ENCODE results near the gene SHISA6. TPM values are rescaled to one million over a fixed set of nuclear protein-coding genes. Genes with fewer than 3 reads are reported as not detected.

SHISA6 gene
- total RNA-seq, 4 donors from 2014 or later, result 0.14 to 4.2 (median 0.32) TPM; not detected in 1

DNA sequence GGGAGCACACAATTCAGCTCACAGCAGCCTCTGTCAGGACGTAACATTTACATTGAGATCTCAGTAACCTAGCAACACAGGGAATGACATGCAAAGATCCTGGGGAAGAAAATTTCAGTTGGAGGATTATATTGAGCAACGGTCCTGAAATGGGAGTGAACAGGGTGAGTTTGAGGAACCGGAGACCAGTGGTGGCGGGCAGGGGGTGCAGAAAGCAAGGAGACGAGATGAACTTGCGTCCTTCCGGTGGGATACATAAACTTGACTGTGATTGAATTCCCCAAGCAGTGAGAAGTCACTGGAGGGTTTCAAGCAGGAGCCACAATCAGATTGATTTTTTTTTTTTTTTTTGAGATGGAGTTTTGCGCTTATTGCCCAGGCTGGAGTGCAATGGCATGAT is 51.5 kb downstream of the SHISA6 start:
- 87 to 92% methylated on average over 7 to 8 of the region's 8 CpGs for WGBS, 2 donors (ENCODE audit: low coverage in 1 of 2)
- Histone ChIP-seq H3K36me3 (no peaks in the 10 kb centered on the region), H3K9me3 (no peaks in the 10 kb centered on the region), H3K27ac (no peak overlapping the region), H3K4me3 (no peak overlapping the region), H3K27me3 (no peaks in the 10 kb centered on the region), H3K4me1 (no peaks in the 10 kb centered on the region)
- no peak for TF ChIP-seq POLR2AphosphoS5 (IDR thresholded peaks at IDR 0.05)
- no peak for TF ChIP-seq POLR2A (IDR thresholded peaks at IDR 0.05)
- no peak for TF ChIP-seq EP300 (IDR thresholded peaks at IDR 0.05; ENCODE audit: low read depth)
- TF ChIP-seq, protein P1, sequence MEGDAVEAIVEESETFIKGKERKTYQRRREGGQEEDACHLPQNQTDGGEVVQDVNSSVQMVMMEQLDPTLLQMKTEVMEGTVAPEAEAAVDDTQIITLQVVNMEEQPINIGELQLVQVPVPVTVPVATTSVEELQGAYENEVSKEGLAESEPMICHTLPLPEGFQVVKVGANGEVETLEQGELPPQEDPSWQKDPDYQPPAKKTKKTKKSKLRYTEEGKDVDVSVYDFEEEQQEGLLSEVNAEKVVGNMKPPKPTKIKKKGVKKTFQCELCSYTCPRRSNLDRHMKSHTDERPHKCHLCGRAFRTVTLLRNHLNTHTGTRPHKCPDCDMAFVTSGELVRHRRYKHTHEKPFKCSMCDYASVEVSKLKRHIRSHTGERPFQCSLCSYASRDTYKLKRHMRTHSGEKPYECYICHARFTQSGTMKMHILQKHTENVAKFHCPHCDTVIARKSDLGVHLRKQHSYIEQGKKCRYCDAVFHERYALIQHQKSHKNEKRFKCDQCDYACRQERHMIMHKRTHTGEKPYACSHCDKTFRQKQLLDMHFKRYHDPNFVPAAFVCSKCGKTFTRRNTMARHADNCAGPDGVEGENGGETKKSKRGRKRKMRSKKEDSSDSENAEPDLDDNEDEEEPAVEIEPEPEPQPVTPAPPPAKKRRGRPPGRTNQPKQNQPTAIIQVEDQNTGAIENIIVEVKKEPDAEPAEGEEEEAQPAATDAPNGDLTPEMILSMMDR (IDR thresholded peaks at IDR 0.05), result no peak
- no peak for DNase-seq
- intact Hi-C loops (cut with DNase I; ENCODE audit: low total_unique reads) (no loop called here), in situ Hi-C loops (cut with MboI; ENCODE audit: low pct_ligation_motif_present in 1 of 4, low pct_unique_long_range_greater_than_20kb in 1 of 4, low sequenced_read_pairs in 3 of 4) (loop anchor here in 1 of 4 donors (10.0 kb wide), 1 partner anchor 418 kb away; no protein-coding TSS in a partner anchor)

DNA sequence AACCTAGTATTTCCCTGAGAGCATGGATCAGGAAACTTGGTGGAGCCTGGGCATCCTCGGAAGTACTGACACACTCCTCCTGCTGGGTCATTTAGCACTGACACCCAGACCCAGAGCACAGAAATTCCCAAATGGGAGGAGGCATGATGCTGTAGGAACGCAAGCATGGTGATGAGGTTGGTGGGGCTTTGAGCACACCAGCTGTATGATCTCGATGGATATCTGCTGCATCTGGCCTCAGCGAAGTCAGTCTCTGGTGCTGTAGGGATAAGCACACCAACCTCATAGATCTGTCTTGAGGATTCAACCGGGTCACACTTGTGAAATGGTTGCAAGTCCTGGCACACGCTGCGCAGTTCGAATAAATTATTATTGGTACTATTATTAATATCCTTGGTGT is 52.5 kb downstream of the SHISA6 start:
- no peaks in the 10 kb centered on the region for H3K27me3 ChIP-seq
- H3K36me3 ChIP-seq, result no peaks in the 10 kb centered on the region
- no peak overlapping the region for H3K4me3 ChIP-seq
- intact Hi-C loops (cut with DNase I; ENCODE audit: low total_unique reads), result no loop called here
- WGBS, 2 donors (ENCODE audit: low coverage in 1 of 2), result 79 to 87% methylated on average over 7 to 8 of the region's 8 CpGs
- TF ChIP-seq, protein P1 (IDR thresholded peaks at IDR 0.05), result no peak
- no peak for TF ChIP-seq EP300 (IDR thresholded peaks at IDR 0.05; ENCODE audit: low read depth)
- no peak for TF ChIP-seq POLR2AphosphoS5 (IDR thresholded peaks at IDR 0.05)
- TF ChIP-seq POLR2A (IDR thresholded peaks at IDR 0.05), result no peak
- no peaks in the 10 kb centered on the region for H3K4me1 ChIP-seq
- DNase-seq, result no peak
- no peaks in the 10 kb centered on the region for H3K9me3 ChIP-seq
- in situ Hi-C loops (cut with MboI; ENCODE audit: low pct_ligation_motif_present in 1 of 4, low pct_unique_long_range_greater_than_20kb in 1 of 4, low sequenced_read_pairs in 3 of 4), result loop anchor here in 1 of 4 donors (10.0 kb wide), 1 partner anchor 419 kb away; no protein-coding TSS in a partner anchor
- no peak overlapping the region for H3K27ac ChIP-seq

DNA sequence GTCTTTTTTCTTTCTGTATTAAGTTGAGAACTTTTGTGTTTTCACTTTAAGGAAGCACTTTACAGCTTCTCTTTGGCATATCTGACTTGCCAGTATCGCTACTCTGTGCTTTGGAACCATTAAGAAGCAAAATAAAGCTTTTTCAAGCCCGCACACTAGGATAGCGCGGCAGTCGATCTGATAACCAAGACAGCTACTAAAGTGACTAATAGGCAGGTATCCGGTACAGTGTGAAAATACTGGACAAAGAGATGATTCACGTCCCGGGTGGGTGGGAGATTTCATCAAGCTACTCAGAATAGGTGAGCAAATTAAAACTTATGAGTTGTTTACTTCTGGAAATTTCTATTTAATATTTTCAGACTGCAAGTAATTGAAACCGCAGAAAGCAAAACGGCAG is 53.8 kb downstream of the SHISA6 start:
- no peak overlapping the region for H3K27ac ChIP-seq
- H3K9me3 ChIP-seq, result no peaks in the 10 kb centered on the region
- intact Hi-C loops (cut with DNase I; ENCODE audit: low total_unique reads) (no loop called here), in situ Hi-C loops (cut with MboI; ENCODE audit: low pct_ligation_motif_present in 1 of 4, low pct_unique_long_range_greater_than_20kb in 1 of 4, low sequenced_read_pairs in 3 of 4) (loop anchor here in 1 of 4 donors (10.0 kb wide), 1 partner anchor 420 kb away; no protein-coding TSS in a partner anchor)
- no peaks in the 10 kb centered on the region for H3K27me3 ChIP-seq
- no peaks in the 10 kb centered on the region for H3K4me1 ChIP-seq
- 91 to 94% methylated on average over 8 to 10 of the region's 10 CpGs for WGBS, 2 donors (ENCODE audit: low coverage in 1 of 2)
- TF ChIP-seq EP300 (IDR thresholded peaks at IDR 0.05; ENCODE audit: low read depth), result no peak
- TF ChIP-seq, protein P1 (IDR thresholded peaks at IDR 0.05), result no peak
- TF ChIP-seq POLR2A (IDR thresholded peaks at IDR 0.05), result no peak
- TF ChIP-seq POLR2AphosphoS5 (IDR thresholded peaks at IDR 0.05), result no peak
- H3K4me3 ChIP-seq, result no peak overlapping the region
- no peak for DNase-seq
- H3K36me3 ChIP-seq, result no peaks in the 10 kb centered on the region

DNA sequence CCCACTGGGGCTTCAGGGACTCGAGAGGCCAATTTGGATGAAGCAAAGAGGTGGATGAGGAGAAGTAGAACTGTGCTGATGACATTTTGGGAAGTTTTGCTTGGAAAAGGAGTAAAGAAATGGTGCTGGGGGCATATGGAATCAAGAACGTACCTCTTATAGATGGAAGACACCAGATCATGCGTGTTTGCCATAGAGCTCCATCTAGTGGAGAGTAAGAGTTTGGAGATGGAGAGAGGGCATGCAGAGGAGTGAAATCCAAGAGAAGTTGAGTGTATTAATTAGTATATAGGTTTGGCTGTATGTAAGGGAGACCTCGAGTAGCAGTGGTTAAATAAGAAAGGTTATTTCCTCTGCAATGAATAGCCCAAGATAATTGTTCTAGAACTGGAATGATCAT is 56.0 kb downstream of the SHISA6 start:
- TF ChIP-seq, protein P1 (IDR thresholded peaks at IDR 0.05), result peak in 2 of 5 experiments; percentile 26 to 42
- no peak for TF ChIP-seq POLR2A (IDR thresholded peaks at IDR 0.05)
- TF ChIP-seq POLR2AphosphoS5 (IDR thresholded peaks at IDR 0.05), result no peak
- intact Hi-C loops (cut with DNase I; ENCODE audit: low total_unique reads), result loop anchor here (1.0 kb wide), 1 partner anchor 47 kb away; no protein-coding TSS in a partner anchor
- DNase-seq, result no peak
- in situ Hi-C loops (cut with MboI; ENCODE audit: low pct_ligation_motif_present in 1 of 4, low pct_unique_long_range_greater_than_20kb in 1 of 4, low sequenced_read_pairs in 3 of 4), result loop anchor here in 1 of 4 donors (10.0 kb wide), 1 partner anchor 422 kb away; no protein-coding TSS in a partner anchor
- WGBS, 2 donors (ENCODE audit: low coverage in 1 of 2), result 47 to 49% methylated on average over 2 to 4 of the region's 4 CpGs
- Histone ChIP-seq H3K27me3 (no peaks in the 10 kb centered on the region), H3K27ac (no peak overlapping the region), H3K9me3 (no peaks in the 10 kb centered on the region), H3K4me3 (no peak overlapping the region), H3K4me1 (no peaks in the 10 kb centered on the region), H3K36me3 (no peaks in the 10 kb centered on the region)

Measured in transverse colon (tissue), 4 donors.